ENCODE results near the gene DSCAML1.

Gene DSCAML1

GRCh38 chr11:117470576-117470975 lies 326.4 kb downstream of the DSCAML1 start:
- H3K4me1 ChIP-seq (ENCODE audit: control insufficient read depth, insufficient read depth, low read length) = peaks cover 4% of the 10 kb centered on the region
- H3K4me3 ChIP-seq (ENCODE audit: low read depth, low read length) = no peak overlapping the region
- H3K36me3 ChIP-seq (ENCODE audit: control insufficient read depth, insufficient read depth, low read length) = no peaks in the 10 kb centered on the region
- no peaks in the 10 kb centered on the region for H3K27me3 ChIP-seq (ENCODE audit: control insufficient read depth, insufficient read depth, low read length)
- H3K9me3 ChIP-seq (ENCODE audit: control insufficient read depth, insufficient read depth, low read length) = no peaks in the 10 kb centered on the region
- H3K9ac ChIP-seq (ENCODE audit: low read depth, low read length) = no peak overlapping the region

GRCh38 chr11:117468888-117469287 lies 328.1 kb downstream of the DSCAML1 start:
- Histone ChIP-seq H3K9me3 (ENCODE audit: control insufficient read depth, insufficient read depth, low read length) (no peaks in the 10 kb centered on the region), H3K4me3 (ENCODE audit: low read depth, low read length) (no peak overlapping the region), H3K36me3 (ENCODE audit: control insufficient read depth, insufficient read depth, low read length) (no peaks in the 10 kb centered on the region), H3K4me1 (ENCODE audit: control insufficient read depth, insufficient read depth, low read length) (peaks cover 4% of the 10 kb centered on the region), H3K27me3 (ENCODE audit: control insufficient read depth, insufficient read depth, low read length) (no peaks in the 10 kb centered on the region), H3K9ac (ENCODE audit: low read depth, low read length) (no peak overlapping the region)

DNA sequence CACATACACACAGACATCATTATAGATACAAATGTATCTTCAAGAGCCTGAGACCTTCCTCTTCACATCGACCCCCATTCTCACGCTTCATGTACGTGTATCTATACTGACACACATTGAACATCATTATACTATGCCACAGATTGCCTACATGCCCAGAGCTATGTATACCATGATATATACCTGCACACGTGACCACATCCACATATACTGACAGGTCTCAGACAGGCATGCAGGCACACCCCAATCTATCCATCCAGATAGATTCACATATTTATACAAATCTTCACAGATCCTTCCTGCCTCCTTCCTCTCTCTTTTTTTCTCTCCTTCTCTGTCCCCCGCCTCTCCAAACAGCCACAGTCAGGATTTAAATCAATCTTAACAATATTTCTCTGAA lies 329.2 kb downstream of the DSCAML1 start:
- Histone ChIP-seq H3K9ac (ENCODE audit: low read depth, low read length) (no peak overlapping the region), H3K36me3 (ENCODE audit: control insufficient read depth, insufficient read depth, low read length) (no peaks in the 10 kb centered on the region), H3K4me1 (ENCODE audit: control insufficient read depth, insufficient read depth, low read length) (no peaks in the 10 kb centered on the region), H3K9me3 (ENCODE audit: control insufficient read depth, insufficient read depth, low read length) (no peaks in the 10 kb centered on the region), H3K4me3 (ENCODE audit: low read depth, low read length) (no peak overlapping the region), H3K27me3 (ENCODE audit: control insufficient read depth, insufficient read depth, low read length) (no peaks in the 10 kb centered on the region)

GRCh38 chr11:117466966-117467365 lies 330.1 kb downstream of the DSCAML1 start:
- H3K9ac ChIP-seq (ENCODE audit: low read depth, low read length) = no peak overlapping the region
- H3K4me3 ChIP-seq (ENCODE audit: low read depth, low read length) = no peak overlapping the region
- no peaks in the 10 kb centered on the region for H3K36me3 ChIP-seq (ENCODE audit: control insufficient read depth, insufficient read depth, low read length)
- H3K9me3 ChIP-seq (ENCODE audit: control insufficient read depth, insufficient read depth, low read length) = no peaks in the 10 kb centered on the region
- H3K4me1 ChIP-seq (ENCODE audit: control insufficient read depth, insufficient read depth, low read length) = no peaks in the 10 kb centered on the region
- H3K27me3 ChIP-seq (ENCODE audit: control insufficient read depth, insufficient read depth, low read length) = no peaks in the 10 kb centered on the region

- Histone ChIP-seq H3K9ac (ENCODE audit: low read depth, low read length) (no peak overlapping the region), H3K9me3 (ENCODE audit: control insufficient read depth, insufficient read depth, low read length) (no peaks in the 10 kb centered on the region), H3K27me3 (ENCODE audit: control insufficient read depth, insufficient read depth, low read length) (no peaks in the 10 kb centered on the region), H3K4me3 (ENCODE audit: low read depth, low read length) (no peak overlapping the region), H3K36me3 (ENCODE audit: control insufficient read depth, insufficient read depth, low read length) (no peaks in the 10 kb centered on the region), H3K4me1 (ENCODE audit: control insufficient read depth, insufficient read depth, low read length) (no peaks in the 10 kb centered on the region)
Observed at GRCh38 chr11:117465236-117465997, 331.6 kb downstream of the DSCAML1 start.

DNA sequence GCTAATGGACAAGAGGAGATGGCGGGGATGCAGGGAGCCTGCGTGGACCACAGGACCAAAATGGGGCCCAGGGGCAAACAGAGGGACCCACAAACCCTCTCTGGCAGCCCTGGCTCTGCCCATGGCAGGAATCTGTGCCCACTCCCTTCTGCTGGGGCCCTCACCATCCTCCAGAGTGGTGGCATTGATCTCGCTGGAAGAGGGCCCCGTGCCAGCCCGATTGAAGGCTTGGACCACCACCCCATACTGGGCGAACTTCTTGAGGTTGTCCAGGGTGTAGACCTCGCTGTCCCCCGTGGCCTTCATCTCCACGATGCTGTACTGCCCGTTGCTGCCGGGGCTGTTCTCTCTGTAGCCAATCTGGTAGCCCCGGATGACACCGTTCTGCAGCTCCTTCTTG lies 332.2 kb downstream of the DSCAML1 start:
- H3K4me1 ChIP-seq (ENCODE audit: control insufficient read depth, insufficient read depth, low read length) = no peaks in the 10 kb centered on the region
- H3K27me3 ChIP-seq (ENCODE audit: control insufficient read depth, insufficient read depth, low read length) = no peaks in the 10 kb centered on the region
- no peak overlapping the region for H3K4me3 ChIP-seq (ENCODE audit: low read depth, low read length)
- no peaks in the 10 kb centered on the region for H3K36me3 ChIP-seq (ENCODE audit: control insufficient read depth, insufficient read depth, low read length)
- no peaks in the 10 kb centered on the region for H3K9me3 ChIP-seq (ENCODE audit: control insufficient read depth, insufficient read depth, low read length)
- no peak overlapping the region for H3K9ac ChIP-seq (ENCODE audit: low read depth, low read length)

DNA sequence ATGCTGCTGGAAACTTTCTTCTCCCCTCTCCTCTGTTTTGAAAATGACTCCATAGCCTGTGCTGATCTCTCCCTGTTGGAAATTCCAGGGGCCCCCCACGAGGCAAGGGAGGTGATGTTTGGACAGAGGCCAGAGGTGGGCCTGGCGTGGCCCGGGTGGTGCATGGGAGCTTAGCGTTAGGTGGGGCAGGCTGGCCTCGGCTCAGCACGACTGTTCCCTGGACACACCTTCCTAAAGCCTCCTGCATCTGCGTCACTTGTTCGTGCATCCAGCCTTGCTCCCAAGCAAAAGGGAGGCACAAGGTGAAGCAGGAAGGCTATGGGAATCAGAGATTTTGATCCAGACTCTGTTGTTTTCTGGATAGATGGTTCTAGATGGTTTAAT lies 334.2 kb downstream of the DSCAML1 start:
- Histone ChIP-seq H3K9ac (ENCODE audit: low read depth, low read length) (no peak overlapping the region), H3K36me3 (ENCODE audit: control insufficient read depth, insufficient read depth, low read length) (no peaks in the 10 kb centered on the region), H3K9me3 (ENCODE audit: control insufficient read depth, insufficient read depth, low read length) (no peaks in the 10 kb centered on the region), H3K4me1 (ENCODE audit: control insufficient read depth, insufficient read depth, low read length) (no peaks in the 10 kb centered on the region), H3K27me3 (ENCODE audit: control insufficient read depth, insufficient read depth, low read length) (no peaks in the 10 kb centered on the region), H3K4me3 (ENCODE audit: low read depth, low read length) (no peak overlapping the region)

DNA sequence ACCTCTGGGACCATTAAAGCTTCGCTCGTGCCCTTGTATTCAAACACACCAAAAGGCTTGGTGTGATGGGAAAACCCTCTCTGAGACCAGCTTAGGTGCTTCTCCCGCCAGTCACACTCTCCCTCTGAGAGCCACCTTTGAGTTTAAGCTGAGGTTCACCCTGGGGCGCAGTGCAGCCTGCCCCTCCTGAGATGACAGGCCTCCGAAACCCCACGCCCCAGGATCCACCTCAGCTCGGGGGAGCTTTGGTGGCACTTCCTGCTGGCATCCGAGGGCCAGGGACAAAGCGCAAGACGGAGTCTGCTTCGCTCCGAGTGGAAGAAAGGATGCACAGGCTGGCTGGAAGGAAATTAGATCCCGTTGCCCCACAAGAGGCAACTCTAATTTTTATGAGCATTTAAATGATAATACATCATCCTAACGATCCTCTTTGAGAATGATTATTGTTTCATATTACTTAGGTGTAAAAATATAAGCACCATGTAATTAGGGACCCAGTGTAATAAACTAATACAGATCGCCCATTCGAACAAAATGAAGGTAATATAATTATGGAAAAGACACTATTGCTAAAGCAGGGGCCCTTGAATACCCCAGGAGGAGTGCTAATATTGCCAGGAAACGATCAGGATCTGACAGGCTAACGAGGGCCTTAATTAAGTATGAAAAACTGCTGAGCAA lies 334.7 kb downstream of the DSCAML1 start:
- no peak overlapping the region for H3K9ac ChIP-seq (ENCODE audit: low read depth, low read length)
- no peak overlapping the region for H3K4me3 ChIP-seq (ENCODE audit: low read depth, low read length)
- H3K9me3 ChIP-seq (ENCODE audit: control insufficient read depth, insufficient read depth, low read length) = no peaks in the 10 kb centered on the region
- H3K4me1 ChIP-seq (ENCODE audit: control insufficient read depth, insufficient read depth, low read length) = no peaks in the 10 kb centered on the region
- no peaks in the 10 kb centered on the region for H3K36me3 ChIP-seq (ENCODE audit: control insufficient read depth, insufficient read depth, low read length)
- no peaks in the 10 kb centered on the region for H3K27me3 ChIP-seq (ENCODE audit: control insufficient read depth, insufficient read depth, low read length)

DNA sequence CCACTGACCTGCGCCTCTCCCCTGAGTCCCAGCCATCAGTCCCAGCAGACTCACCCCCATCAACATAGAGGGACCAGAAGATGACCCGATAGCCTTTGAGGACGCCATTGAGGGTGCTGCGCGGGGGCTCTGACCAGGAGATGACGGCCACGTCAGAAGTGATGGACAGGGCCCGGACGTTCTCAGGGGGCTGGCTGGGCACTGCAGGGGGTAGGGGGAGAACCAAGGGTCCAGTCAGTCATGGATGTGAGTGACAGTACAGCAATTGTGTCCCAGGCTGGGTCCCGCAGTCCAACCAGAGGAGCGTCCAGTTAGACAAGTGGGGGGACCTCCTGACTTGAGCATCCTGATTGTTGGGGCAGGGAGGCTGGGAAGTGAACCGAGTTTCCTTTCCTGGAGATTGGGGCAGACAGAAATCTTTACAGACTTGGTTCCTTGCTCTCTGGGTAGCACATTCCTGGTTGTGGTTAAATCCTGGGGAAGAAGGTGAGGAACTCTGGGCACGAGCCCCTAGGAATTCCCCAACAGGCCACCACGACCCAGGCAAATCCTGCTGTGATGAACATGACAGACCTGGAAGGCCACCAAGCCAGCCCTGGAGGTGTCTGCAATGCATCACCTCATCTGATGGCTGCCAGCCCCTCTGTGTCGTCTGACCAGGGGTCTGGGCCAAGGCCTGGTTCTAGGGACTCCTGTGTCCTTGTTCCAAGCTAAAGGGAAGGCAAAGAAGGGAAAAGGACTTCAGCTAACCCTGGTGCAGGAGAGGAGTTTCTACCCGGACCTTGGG lies 335.4 kb downstream of the DSCAML1 start:
- Histone ChIP-seq H3K4me3 (ENCODE audit: low read depth, low read length) (no peak overlapping the region), H3K36me3 (ENCODE audit: control insufficient read depth, insufficient read depth, low read length) (no peaks in the 10 kb centered on the region), H3K27me3 (ENCODE audit: control insufficient read depth, insufficient read depth, low read length) (no peaks in the 10 kb centered on the region), H3K9me3 (ENCODE audit: control insufficient read depth, insufficient read depth, low read length) (no peaks in the 10 kb centered on the region), H3K4me1 (ENCODE audit: control insufficient read depth, insufficient read depth, low read length) (no peaks in the 10 kb centered on the region), H3K9ac (ENCODE audit: low read depth, low read length) (no peak overlapping the region)

DNA sequence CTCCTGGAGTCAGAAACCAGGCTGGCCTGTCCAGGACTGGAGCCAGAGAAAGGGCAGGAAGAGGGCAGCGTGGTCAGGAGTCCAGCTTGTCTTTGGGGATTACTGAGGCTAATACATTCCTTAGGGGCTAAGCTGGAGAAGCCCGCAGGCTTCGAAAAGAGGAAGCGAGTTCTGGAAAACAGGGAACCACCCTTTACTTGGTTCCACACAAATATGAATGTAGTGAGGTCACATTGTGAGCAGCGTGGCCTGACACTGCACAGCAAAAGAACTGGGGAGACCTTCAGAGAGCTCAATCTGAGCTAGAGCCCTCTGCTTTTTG lies 337.1 kb downstream of the DSCAML1 start:
- H3K9me3 ChIP-seq (ENCODE audit: control insufficient read depth, insufficient read depth, low read length) = no peaks in the 10 kb centered on the region
- no peaks in the 10 kb centered on the region for H3K4me1 ChIP-seq (ENCODE audit: control insufficient read depth, insufficient read depth, low read length)
- no peaks in the 10 kb centered on the region for H3K27me3 ChIP-seq (ENCODE audit: control insufficient read depth, insufficient read depth, low read length)
- no peak overlapping the region for H3K9ac ChIP-seq (ENCODE audit: low read depth, low read length)
- H3K36me3 ChIP-seq (ENCODE audit: control insufficient read depth, insufficient read depth, low read length) = no peaks in the 10 kb centered on the region
- no peak overlapping the region for H3K4me3 ChIP-seq (ENCODE audit: low read depth, low read length)

- no peak overlapping the region for H3K9ac ChIP-seq (ENCODE audit: low read depth, low read length)
- H3K27me3 ChIP-seq (ENCODE audit: control insufficient read depth, insufficient read depth, low read length) = no peaks in the 10 kb centered on the region
- H3K4me3 ChIP-seq (ENCODE audit: low read depth, low read length) = no peak overlapping the region
- no peaks in the 10 kb centered on the region for H3K9me3 ChIP-seq (ENCODE audit: control insufficient read depth, insufficient read depth, low read length)
- H3K36me3 ChIP-seq (ENCODE audit: control insufficient read depth, insufficient read depth, low read length) = no peaks in the 10 kb centered on the region
- H3K4me1 ChIP-seq (ENCODE audit: control insufficient read depth, insufficient read depth, low read length) = no peaks in the 10 kb centered on the region
Observed at GRCh38 chr11:117459123-117459978, 337.7 kb downstream of the DSCAML1 start.

Measured in iPS-15b (cell line).